HEK293 (cell line): ENCODE measurements around the gene MYLK3.
"Not testable (repeated sequence)": the region's sequence is repeated elsewhere in the genome, so short reads cannot be mapped to it uniquely, and the experiment has no call there.

Experiments
- CTCF ChIA-PET: fragments of 350-600 bp; formaldehyde crosslinking; extraction: SDS; loops from one replicate; lab custom pipeline; 2021; ENCODE audit warnings: antibody characterized with exemption; lab: Yijun Ruan, JAX
- POLR2A ChIA-PET: fragments of 300-600 bp; formaldehyde crosslinking; extraction: SDS; loops from one replicate; lab custom pipeline; 2020; ENCODE audit warnings: antibody characterized with exemption, inconsistent platforms; lab: Yijun Ruan, JAX
- H3K27ac ChIP-seq: fragments of 200-500 bp; sonication (Bioruptor generic); 2 replicates; pipeline ENCODE4 v1.5.1; 2014; ENCODE audit warnings: low read depth, low read length, control low read depth, inconsistent platforms; ENCODE audit errors: extremely low read depth
- H3K36me3 ChIP-seq, 2 experiments: fragments of 200-500 bp in 1 of 2; sonication (Bioruptor generic) in 1 of 2; 1 replicate in 1 of 2; 2 replicates in 1 of 2; pipeline ENCODE4 v1.5.1; 2014 to 2017; ENCODE audit warnings: inconsistent platforms in 2 of 2, low read length in 2 of 2; ENCODE audit not compliant: control insufficient read depth in 2 of 2, insufficient read depth in 1 of 2
- H3K4me1 ChIP-seq: fragments of 200-500 bp; sonication (Bioruptor generic); 2 replicates; pipeline ENCODE4 v1.5.1; 2014; ENCODE audit warnings: mild to moderate bottlenecking, low read length, inconsistent platforms; ENCODE audit not compliant: control insufficient read depth, insufficient read depth
- H3K4me3 ChIP-seq: 2 replicates; pipeline ENCODE4 v1.5.1; 2011; ENCODE audit warnings: low read depth, mild to moderate bottlenecking, control low read depth, low read length, moderate library complexity
- H3K9me3 ChIP-seq: fragments of 200-500 bp; sonication (Bioruptor generic); 2 replicates; pipeline ENCODE4 v1.5.1; 2014; ENCODE audit warnings: low read depth, low read length, inconsistent platforms; ENCODE audit not compliant: control insufficient read depth, insufficient read depth
- YY2 ChIP-seq: fragments of 450-650 bp; formaldehyde crosslinking; IDR thresholded peaks from 2 replicates; pipeline ENCODE4 v1.5.1; 2016; ENCODE audit warnings: missing biosample characterization, missing genetic modification characterization
- ZNF10 ChIP-seq: fragments of 450-650 bp; formaldehyde crosslinking; IDR thresholded peaks from 2 replicates; pipeline ENCODE4 v1.5.1; 2017; ENCODE audit warnings: missing biosample characterization, missing genetic modification characterization
- ZNF155 ChIP-seq: fragments of 450-650 bp; formaldehyde crosslinking; IDR thresholded peaks from 2 replicates; pipeline ENCODE4 v1.5.1; 2016; ENCODE audit warnings: missing biosample characterization, missing genetic modification characterization
- ZNF514 ChIP-seq: fragments of 450-650 bp; formaldehyde crosslinking; IDR thresholded peaks from 2 replicates; pipeline ENCODE4 v1.5.1; 2016; ENCODE audit warnings: missing biosample characterization, missing genetic modification characterization
- ZNF558 ChIP-seq: fragments of 450-650 bp; formaldehyde crosslinking; IDR thresholded peaks from 2 replicates; pipeline ENCODE4 v1.5.1; 2016; ENCODE audit warnings: missing biosample characterization, missing genetic modification characterization
- TF ChIP-seq, protein P1 (sequence below): fragments of 450-650 bp; formaldehyde crosslinking; optimal IDR thresholded peaks from 2 replicates; pipeline ENCODE3; 2016; ENCODE audit warnings: missing biosample characterization, mild to moderate bottlenecking, missing genetic modification characterization
- TF ChIP-seq, protein P2 (sequence below): fragments of 450-650 bp; formaldehyde crosslinking; IDR thresholded peaks from 2 replicates; pipeline ENCODE4 v1.5.1; 2017; ENCODE audit warnings: missing biosample characterization, missing genetic modification characterization
- TF ChIP-seq, protein P3 (sequence below): fragments of 450-650 bp; formaldehyde crosslinking; IDR thresholded peaks from 2 replicates; pipeline ENCODE4 v1.5.1; 2017; ENCODE audit warnings: missing biosample characterization, missing genetic modification characterization

The MYLK3 gene

DNA sequence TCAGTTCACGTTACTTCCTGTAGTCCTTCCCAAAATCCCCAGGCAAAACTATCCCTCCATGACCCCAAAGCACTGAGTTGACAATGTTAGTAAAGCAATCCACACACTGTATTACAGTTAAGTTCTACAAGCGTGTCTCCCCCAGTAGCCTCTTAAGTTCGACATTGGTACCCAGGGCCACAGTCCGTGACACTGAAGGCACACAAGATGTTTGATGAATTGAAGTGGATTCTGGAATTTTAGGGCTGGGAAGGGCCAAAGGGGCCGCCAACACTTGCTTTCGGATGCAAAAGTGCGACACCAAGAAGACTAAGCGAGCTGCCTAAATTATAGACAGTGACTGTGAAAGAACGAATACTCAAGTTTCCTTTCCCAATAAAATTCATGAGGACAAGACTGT is 60.7 kb downstream of the MYLK3 start:
- ChIA-PET POLR2A (no interaction called here), CTCF (interaction anchor here (1.3 to 2.1 kb wide), 2 partner anchors 13 to 167 kb away, joined by 6 to 15 read pairs; no protein-coding TSS in a partner anchor)
- no peaks in the 10 kb centered on the region for H3K9me3 ChIP-seq
- TF ChIP-seq, protein P1, sequence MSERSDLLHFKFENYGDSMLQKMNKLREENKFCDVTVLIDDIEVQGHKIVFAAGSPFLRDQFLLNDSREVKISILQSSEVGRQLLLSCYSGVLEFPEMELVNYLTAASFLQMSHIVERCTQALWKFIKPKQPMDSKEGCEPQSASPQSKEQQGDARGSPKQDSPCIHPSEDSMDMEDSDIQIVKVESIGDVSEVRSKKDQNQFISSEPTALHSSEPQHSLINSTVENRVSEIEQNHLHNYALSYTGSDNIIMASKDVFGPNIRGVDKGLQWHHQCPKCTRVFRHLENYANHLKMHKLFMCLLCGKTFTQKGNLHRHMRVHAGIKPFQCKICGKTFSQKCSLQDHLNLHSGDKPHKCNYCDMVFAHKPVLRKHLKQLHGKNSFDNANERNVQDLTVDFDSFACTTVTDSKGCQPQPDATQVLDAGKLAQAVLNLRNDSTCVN, result no peak
- no peak for TF ChIP-seq ZNF155 (tag by site-specific recombination)
- TF ChIP-seq, protein P2, sequence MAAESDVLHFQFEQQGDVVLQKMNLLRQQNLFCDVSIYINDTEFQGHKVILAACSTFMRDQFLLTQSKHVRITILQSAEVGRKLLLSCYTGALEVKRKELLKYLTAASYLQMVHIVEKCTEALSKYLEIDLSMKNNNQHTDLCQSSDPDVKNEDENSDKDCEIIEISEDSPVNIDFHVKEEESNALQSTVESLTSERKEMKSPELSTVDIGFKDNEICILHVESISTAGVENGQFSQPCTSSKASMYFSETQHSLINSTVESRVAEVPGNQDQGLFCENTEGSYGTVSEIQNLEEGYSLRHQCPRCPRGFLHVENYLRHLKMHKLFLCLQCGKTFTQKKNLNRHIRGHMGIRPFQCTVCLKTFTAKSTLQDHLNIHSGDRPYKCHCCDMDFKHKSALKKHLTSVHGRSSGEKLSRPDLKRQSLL, result no peak
- TF ChIP-seq ZNF514 (tag by site-specific recombination), result no peak
- no peak for TF ChIP-seq YY2 (tag by site-specific recombination)
- H3K4me1 ChIP-seq, result peaks cover 6% of the 10 kb centered on the region
- peaks cover 4 to 21% of the 10 kb centered on the region in 2 experiments; a peak in 2 of 3 replicates for H3K36me3 ChIP-seq
- no peak overlapping the region for H3K27ac ChIP-seq
- H3K4me3 ChIP-seq, result peak overlapping the region; percentile 95

DNA sequence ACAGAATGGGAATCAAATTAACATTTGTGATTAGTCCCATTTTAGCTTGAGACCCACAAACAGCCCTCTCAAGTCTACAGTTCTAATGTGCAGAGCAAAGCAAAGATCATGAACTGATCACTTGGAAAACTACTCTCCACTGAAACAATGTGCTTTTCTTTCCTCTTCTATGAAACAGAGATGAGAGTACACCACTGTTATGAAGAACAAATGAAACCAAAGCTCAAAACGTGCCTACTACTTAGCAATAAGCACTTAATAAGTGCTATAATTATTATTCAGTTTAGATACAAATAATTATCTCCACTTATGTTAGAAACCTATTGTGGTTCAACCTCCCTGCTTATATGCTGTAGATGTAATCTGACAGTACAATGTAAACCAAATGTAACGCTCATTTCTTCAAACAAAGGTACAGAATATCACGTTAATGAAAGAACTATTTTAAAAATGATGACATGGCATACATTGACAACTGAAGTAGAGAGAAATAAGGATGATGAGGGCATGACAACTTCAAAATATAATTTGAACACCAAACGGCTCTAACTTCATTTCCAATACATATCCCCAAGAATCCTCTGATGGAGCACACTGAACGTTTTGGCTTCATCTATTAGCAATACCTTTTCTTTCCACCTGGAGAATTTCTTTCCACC is 61.2 kb downstream of the MYLK3 start:
- Histone ChIP-seq H3K4me3 (no peak overlapping the region; the same call in 1 of the 2 replicates), H3K36me3 (peaks cover 4 to 20% of the 10 kb centered on the region in 2 experiments; a peak in 2 of 3 replicates), H3K27ac (no peak overlapping the region), H3K4me1 (peaks cover 6% of the 10 kb centered on the region), H3K9me3 (no peaks in the 10 kb centered on the region)
- ChIA-PET CTCF (interaction anchor here (1.3 to 2.1 kb wide), 2 partner anchors 13 to 167 kb away, joined by 6 to 15 read pairs; no protein-coding TSS in a partner anchor), POLR2A (no interaction called here)
- TF ChIP-seq ZNF10 (tag by site-specific recombination), result no peak
- TF ChIP-seq, protein P3, sequence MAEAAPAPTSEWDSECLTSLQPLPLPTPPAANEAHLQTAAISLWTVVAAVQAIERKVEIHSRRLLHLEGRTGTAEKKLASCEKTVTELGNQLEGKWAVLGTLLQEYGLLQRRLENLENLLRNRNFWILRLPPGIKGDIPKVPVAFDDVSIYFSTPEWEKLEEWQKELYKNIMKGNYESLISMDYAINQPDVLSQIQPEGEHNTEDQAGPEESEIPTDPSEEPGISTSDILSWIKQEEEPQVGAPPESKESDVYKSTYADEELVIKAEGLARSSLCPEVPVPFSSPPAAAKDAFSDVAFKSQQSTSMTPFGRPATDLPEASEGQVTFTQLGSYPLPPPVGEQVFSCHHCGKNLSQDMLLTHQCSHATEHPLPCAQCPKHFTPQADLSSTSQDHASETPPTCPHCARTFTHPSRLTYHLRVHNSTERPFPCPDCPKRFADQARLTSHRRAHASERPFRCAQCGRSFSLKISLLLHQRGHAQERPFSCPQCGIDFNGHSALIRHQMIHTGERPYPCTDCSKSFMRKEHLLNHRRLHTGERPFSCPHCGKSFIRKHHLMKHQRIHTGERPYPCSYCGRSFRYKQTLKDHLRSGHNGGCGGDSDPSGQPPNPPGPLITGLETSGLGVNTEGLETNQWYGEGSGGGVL (tag by site-specific recombination), result no peak
- no peak for TF ChIP-seq ZNF558 (tag by site-specific recombination)

DNA sequence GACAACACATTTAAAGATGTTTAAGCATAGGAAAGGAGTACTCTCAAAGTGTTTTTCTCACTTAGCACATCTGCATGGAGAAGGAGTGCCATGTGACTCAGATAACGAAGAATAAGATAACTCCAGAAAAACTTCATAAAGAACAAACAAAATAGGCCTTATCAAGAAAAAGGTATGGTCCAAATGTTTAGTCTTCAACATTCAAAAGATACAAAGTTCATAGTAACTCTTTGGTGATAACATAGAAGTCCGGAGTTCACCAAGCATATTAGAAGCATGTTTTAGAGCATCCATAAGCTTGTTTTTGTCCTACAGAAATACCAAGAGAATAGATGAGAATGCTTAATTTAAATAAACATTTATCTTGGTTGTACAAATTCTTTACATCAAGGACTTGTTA is 66.3 kb downstream of the MYLK3 start:
- H3K4me1 ChIP-seq, POLR2A ChIA-PET, H3K27ac ChIP-seq, H3K4me3 ChIP-seq, H3K9me3 ChIP-seq: not testable (repeated sequence)
- CTCF ChIA-PET, result interaction anchor here (0.6 to 1.9 kb wide), 3 partner anchors 9 to 248 kb away, joined by 3 to 15 read pairs (median 5); no protein-coding TSS in a partner anchor
- peaks cover 16 to 41% of the 10 kb centered on the region in 2 experiments for H3K36me3 ChIP-seq

DNA sequence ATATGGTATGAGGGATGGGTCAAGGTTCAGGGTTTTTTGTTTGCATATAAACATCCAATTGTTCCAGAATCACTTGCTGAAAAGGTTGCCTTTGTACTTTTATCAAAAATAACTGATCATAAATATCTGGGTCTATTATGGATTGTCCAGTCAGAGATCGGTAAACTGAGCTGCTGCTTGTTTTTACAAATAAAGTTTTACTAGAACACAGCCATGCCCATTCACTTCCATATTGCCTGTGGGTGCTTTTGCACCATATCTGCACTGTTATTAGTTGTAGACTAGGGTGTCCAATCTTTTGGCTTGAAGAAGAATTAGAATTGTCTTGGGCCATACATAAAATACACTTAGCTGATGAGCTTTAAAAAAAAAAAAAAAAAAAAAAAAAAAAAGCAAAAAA is 70.2 kb downstream of the MYLK3 start:
- H3K4me3 ChIP-seq, H3K9me3 ChIP-seq, H3K4me1 ChIP-seq, H3K27ac ChIP-seq: not testable (repeated sequence)
- CTCF ChIA-PET, result interaction anchor here (0.6 to 5.6 kb wide), 3 partner anchors 22 to 195 kb away, joined by 3 to 64 read pairs (median 3); no protein-coding TSS in a partner anchor
- POLR2A ChIA-PET, result interaction anchor here (1.4 kb wide), 1 partner anchor 11 kb away, joined by 3 read pairs; the partner anchor contains the start of gene ORC6
- H3K36me3 ChIP-seq, result peaks cover 39 to 73% of the 10 kb centered on the region in 2 experiments
